Calu3 (cell line): ENCODE measurements around the gene DLG2. TPM values are rescaled to one million over a fixed set of nuclear protein-coding genes. Genes with fewer than 3 reads are reported as not detected.

Source experiments
- BruUV-seq: library from RNA; stranded (reverse); fragments of 400-500 nt; replicated peaks from 2 replicates; lab custom pipeline; 2021; lab: Mats Ljungman, UMichigan
- CTCF ChIA-PET: fragments of 300-600 bp; sonication (Branson Sonifier 250); formaldehyde crosslinking; loops from one replicate; lab custom pipeline; 2022; ENCODE audit warnings: antibody characterized with exemption; lab: Charles Lee
- DNase-seq: peaks from one replicate; pipeline ENCODE4 v3.0.0; 2022
- H3K27ac Mint-ChIP-seq: one replicate; pipeline ENCODE4 v1.8.0; 2022; ENCODE audit warnings: mixed read lengths; ENCODE audit not compliant: unreplicated experiment
- H3K27me3 Mint-ChIP-seq: one replicate; pipeline ENCODE4 v1.8.0; 2022; ENCODE audit warnings: mixed read lengths; ENCODE audit not compliant: unreplicated experiment
- H3K36me3 Mint-ChIP-seq: one replicate; pipeline ENCODE4 v1.8.0; 2022; ENCODE audit warnings: mild to moderate bottlenecking, moderate library complexity, mixed read lengths; ENCODE audit not compliant: insufficient read depth, unreplicated experiment
- H3K4me1 Mint-ChIP-seq: one replicate; pipeline ENCODE4 v1.8.0; 2022; ENCODE audit warnings: mild to moderate bottlenecking, low read depth, mixed read lengths; ENCODE audit not compliant: unreplicated experiment
- H3K4me3 Mint-ChIP-seq: one replicate; pipeline ENCODE4 v1.8.0; 2022; ENCODE audit warnings: mild to moderate bottlenecking, low read depth, moderate library complexity, mixed read lengths; ENCODE audit not compliant: unreplicated experiment
- H3K9me3 Mint-ChIP-seq: one replicate; pipeline ENCODE4 v1.8.0; 2022; ENCODE audit warnings: low read depth, mixed read lengths; ENCODE audit not compliant: unreplicated experiment
- intact Hi-C: fragments of 100-400 bp; cut with micrococcal nuclease; formaldehyde crosslinking; loops from one replicate; pipeline ENCODE4 v1.10.0; 2022; ENCODE audit not compliant: unreplicated experiment
- total RNA-seq: library from RNA; stranded (reverse); gene quantifications from 2 replicates; pipeline ENCODE4 v1.2.3, GENCODE V29; 2022
- TF ChIP-seq, protein P1 (sequence below): fragments of 200-600 bp; IDR thresholded peaks from one replicate; pipeline ENCODE4 v1.8.0; 2022; ENCODE audit warnings: antibody characterized with exemption; ENCODE audit not compliant: unreplicated experiment

The DLG2 gene
- total RNA-seq, 1 experiment from 2014 or later = 0.71 TPM

DNA sequence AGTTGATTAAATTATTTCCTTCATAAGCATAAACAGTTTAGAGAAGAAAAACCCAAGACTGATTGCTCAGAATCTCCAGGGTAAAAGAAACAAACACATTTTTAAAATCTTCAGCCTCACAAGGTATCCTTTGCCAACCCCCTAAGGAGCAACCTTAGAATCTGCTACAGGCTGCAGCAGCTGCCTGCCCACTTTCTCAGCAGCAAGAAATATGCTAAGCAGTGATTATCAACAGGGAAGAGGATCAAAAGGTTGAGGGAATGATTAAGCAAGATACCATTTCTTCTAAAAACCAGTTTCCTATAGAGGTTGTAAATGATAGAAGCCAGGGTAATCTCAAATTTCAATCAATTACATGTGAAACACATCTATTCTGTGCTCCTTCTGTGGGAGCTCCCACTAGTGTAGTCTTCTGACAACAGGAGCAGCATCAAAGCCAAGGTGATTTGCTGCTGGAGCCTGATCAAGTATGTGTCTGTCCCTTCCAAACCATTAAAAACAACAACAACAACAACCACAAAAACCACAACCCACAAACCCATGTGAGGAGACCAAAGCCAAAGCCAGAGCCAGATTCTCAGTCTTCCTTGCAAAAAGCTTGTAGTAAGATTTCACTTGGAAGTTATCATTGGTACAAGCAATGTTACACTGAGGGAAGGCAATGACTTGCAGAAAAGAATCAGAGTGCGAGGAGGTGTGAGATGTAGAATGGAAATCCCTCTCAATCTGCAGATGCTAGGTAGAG is 761.2 kb downstream of the DLG2 start:
- H3K36me3 Mint-ChIP-seq = no peaks in the 10 kb centered on the region
- TF ChIP-seq, protein P1, sequence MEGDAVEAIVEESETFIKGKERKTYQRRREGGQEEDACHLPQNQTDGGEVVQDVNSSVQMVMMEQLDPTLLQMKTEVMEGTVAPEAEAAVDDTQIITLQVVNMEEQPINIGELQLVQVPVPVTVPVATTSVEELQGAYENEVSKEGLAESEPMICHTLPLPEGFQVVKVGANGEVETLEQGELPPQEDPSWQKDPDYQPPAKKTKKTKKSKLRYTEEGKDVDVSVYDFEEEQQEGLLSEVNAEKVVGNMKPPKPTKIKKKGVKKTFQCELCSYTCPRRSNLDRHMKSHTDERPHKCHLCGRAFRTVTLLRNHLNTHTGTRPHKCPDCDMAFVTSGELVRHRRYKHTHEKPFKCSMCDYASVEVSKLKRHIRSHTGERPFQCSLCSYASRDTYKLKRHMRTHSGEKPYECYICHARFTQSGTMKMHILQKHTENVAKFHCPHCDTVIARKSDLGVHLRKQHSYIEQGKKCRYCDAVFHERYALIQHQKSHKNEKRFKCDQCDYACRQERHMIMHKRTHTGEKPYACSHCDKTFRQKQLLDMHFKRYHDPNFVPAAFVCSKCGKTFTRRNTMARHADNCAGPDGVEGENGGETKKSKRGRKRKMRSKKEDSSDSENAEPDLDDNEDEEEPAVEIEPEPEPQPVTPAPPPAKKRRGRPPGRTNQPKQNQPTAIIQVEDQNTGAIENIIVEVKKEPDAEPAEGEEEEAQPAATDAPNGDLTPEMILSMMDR = no peak
- peaks cover 10% of the 10 kb centered on the region for H3K4me1 Mint-ChIP-seq
- no peak overlapping the region for H3K27ac Mint-ChIP-seq
- intact Hi-C loops = no loop called here
- no peaks in the 10 kb centered on the region for H3K9me3 Mint-ChIP-seq
- no peak for DNase-seq
- CTCF ChIA-PET = no interaction called here
- no peaks in the 10 kb centered on the region for H3K27me3 Mint-ChIP-seq
- H3K4me3 Mint-ChIP-seq = no peak overlapping the region
- BruUV-seq = no TSS peak

DNA sequence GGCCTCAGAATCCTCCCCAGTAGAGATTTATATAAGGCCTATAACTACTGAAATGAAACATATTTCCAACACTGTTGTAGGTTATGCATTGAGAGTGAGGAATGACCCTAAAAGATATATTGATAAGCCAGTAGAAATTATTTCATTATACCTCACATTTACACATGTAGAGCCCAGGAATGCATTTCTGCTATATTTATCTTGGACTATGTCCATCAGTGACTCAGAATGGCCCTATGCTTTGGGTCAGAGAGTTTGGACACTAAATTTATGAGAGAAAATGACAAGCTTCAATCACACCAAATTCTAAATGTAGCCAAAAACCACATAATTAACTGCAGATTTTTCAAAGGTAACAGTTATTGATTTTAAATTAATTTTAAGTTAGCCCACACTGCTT is 761.9 kb downstream of the DLG2 start:
- TF ChIP-seq, protein P1 = no peak
- Mint-ChIP-seq H3K36me3 (no peaks in the 10 kb centered on the region), H3K27me3 (no peaks in the 10 kb centered on the region), H3K4me3 (no peak overlapping the region), H3K27ac (no peak overlapping the region), H3K9me3 (no peaks in the 10 kb centered on the region), H3K4me1 (peaks cover 10% of the 10 kb centered on the region)
- CTCF ChIA-PET = no interaction called here
- intact Hi-C loops = no loop called here
- DNase-seq = no peak
- BruUV-seq = no TSS peak

DNA sequence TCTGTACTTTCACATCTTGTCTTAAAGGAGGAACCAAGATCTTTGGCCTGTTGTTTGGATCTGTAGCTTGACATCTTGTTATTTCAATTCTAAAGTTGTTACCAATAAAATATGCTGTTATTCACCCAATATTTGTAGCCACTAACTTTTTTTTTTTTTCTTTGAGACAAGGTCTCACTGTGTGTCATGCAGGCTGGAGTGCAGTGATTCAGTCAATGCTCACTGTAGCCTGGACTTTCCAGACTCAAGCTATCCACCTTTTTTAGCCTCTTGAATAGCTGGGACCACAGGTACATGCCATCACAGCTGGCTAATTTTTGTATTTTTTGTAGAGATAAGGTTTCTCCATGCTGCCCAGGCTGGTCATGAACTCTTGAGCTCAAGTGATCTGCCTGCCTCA is 769.4 kb downstream of the DLG2 start:
- intact Hi-C loops = no loop called here
- Mint-ChIP-seq H3K27me3 (no peaks in the 10 kb centered on the region), H3K4me1 (no peaks in the 10 kb centered on the region), H3K36me3 (no peaks in the 10 kb centered on the region), H3K4me3 (no peak overlapping the region), H3K27ac (no peak overlapping the region), H3K9me3 (no peaks in the 10 kb centered on the region)
- CTCF ChIA-PET = no interaction called here
- TF ChIP-seq, protein P1 = no peak
- BruUV-seq = no TSS peak
- no peak for DNase-seq

DNA sequence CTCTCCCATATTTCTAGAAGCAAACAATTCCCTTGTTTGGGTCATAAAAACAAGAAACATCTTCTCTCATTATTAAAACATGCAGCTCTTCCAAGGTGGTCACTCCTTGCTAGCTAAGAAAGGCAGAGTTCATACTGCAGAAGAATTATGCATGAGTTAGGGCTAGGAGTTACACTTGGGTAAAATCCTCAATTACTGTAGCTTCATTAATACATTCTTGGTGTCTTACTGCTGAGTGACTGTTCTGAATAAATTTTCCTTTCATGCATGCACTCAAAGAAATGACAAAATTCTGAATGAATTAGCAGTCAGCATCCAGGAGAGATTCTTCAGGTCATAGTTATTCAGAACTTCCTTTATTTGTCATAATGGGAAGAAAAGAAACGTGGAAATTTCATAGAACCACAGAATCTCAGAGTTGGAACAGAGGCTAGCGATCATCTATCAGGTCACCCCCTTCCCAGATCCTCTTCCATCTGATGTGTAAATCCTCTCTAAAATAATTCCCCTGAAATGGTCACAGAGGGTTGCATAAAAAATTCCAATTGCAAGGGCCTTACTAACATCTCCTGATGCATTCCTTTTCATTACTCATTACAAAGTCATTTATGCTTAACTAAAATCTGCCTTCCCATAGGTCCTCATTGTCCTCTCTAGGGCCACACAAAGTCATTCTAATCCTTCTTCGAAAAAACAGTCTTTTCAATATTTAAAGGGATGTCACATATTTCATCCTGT is 771.5 kb downstream of the DLG2 start:
- TF ChIP-seq, protein P1 = no peak
- Mint-ChIP-seq H3K27me3 (no peaks in the 10 kb centered on the region), H3K4me1 (no peaks in the 10 kb centered on the region), H3K36me3 (no peaks in the 10 kb centered on the region), H3K9me3 (no peaks in the 10 kb centered on the region), H3K4me3 (no peak overlapping the region), H3K27ac (no peak overlapping the region)
- no peak for DNase-seq
- intact Hi-C loops = no loop called here
- BruUV-seq = no TSS peak
- CTCF ChIA-PET = no interaction called here
